Naive B cell (primary cell): ENCODE results near the gene TMC2. TPM values are rescaled to one million over a fixed set of nuclear protein-coding genes. Genes with fewer than 3 reads are reported as not detected.
A peak's percentile ranks its signal among the peaks of the same experiment; 100 is the strongest.

Experiments used
- ATAC-seq, 2 donors: fragments of 150-1000 bp; cut with Tn5 transposase; 2 replicates each; pipeline ENCODE4 v1.10.0; 2021; ENCODE audit warnings: low read depth in 2 of 2, mild to moderate bottlenecking in 2 of 2, moderate library complexity in 2 of 2
- DNase-seq: peaks from one replicate; pipeline ENCODE4 v3.0.0; 2022
- H3K27ac Mint-ChIP-seq, 6 donors: one replicate each; pipeline ENCODE4 v1.8.0; 2020 to 2022; ENCODE audit warnings: mild to moderate bottlenecking in 6 of 6, mixed read lengths in 6 of 6, moderate library complexity in 5 of 6, inconsistent platforms in 2 of 6
- H3K27me3 Mint-ChIP-seq, 3 donors: one replicate each; pipeline ENCODE4 v1.8.0; 2021 to 2022; ENCODE audit warnings: mixed read lengths in 3 of 3, mild to moderate bottlenecking in 1 of 3
- H3K36me3 Mint-ChIP-seq, 2 donors: one replicate each; pipeline ENCODE4 v1.8.0; 2020 to 2022; ENCODE audit warnings: mixed read lengths in 2 of 2, inconsistent platforms in 1 of 2, mild to moderate bottlenecking in 1 of 2
- H3K4me1 Mint-ChIP-seq, 3 donors: one replicate each; pipeline ENCODE4 v1.8.0; 2020 to 2022; ENCODE audit warnings: mixed read lengths in 3 of 3, inconsistent platforms in 1 of 3, mild to moderate bottlenecking in 1 of 3, moderate library complexity in 1 of 3
- H3K4me3 Mint-ChIP-seq, 8 donors: one replicate each; pipeline ENCODE4 v1.8.0; 2020 to 2022; ENCODE audit warnings: mild to moderate bottlenecking in 8 of 8, mixed read lengths in 8 of 8, moderate library complexity in 8 of 8, inconsistent platforms in 2 of 8
- H3K9me3 Mint-ChIP-seq, 7 donors: one replicate each; pipeline ENCODE4 v1.8.0; 2020 to 2022; ENCODE audit warnings: mixed read lengths in 7 of 7, mild to moderate bottlenecking in 5 of 7, inconsistent platforms in 2 of 7, moderate library complexity in 1 of 7
- polyA plus RNA-seq, 6 donors: library from polyadenylated mRNA; unstranded; fragments of 300-500 nt; fragmentation: Illumina TruSeq; gene quantifications; one replicate each; pipeline ENCODE4 v1.2.3, GENCODE V29; 2021; ENCODE audit warnings: low read depth in 6 of 6

Gene TMC2
- polyA plus RNA-seq, 6 donors from 2014 or later, result not detected

GRCh38 chr20:2606507-2607006 is 70.2 kb downstream of the TMC2 start:
- Mint-ChIP-seq H3K9me3 (peaks cover 12 to 34% (median 27%) of the 10 kb centered on the region in 7 donors), H3K27ac (no peak overlapping the region), H3K4me3 (no peak overlapping the region), H3K4me1 (no peaks in the 10 kb centered on the region), H3K27me3 (peaks cover 22 to 51% (median 32%) of the 10 kb centered on the region in 3 donors), H3K36me3 (peaks cover 9 to 38% of the 10 kb centered on the region in 2 donors)
- no peak for DNase-seq
- ATAC-seq, result no peak

- peaks cover 9 to 31% of the 10 kb centered on the region in 2 donors for H3K36me3 Mint-ChIP-seq
- ATAC-seq (no peak), DNase-seq (no peak)
- H3K27ac Mint-ChIP-seq, result no peak overlapping the region
- no peaks in the 10 kb centered on the region for H3K4me1 Mint-ChIP-seq
- no peak overlapping the region for H3K4me3 Mint-ChIP-seq
- peaks cover 39 to 57% (median 41%) of the 10 kb centered on the region in 3 donors for H3K27me3 Mint-ChIP-seq
- peaks cover 9 to 31% (median 24%) of the 10 kb centered on the region in 7 donors for H3K9me3 Mint-ChIP-seq
Measured at GRCh38 chr20:2610326-2610725, 74.0 kb downstream of the TMC2 start.

- ATAC-seq (no peak), DNase-seq (no peak)
- Mint-ChIP-seq H3K27me3 (peaks cover 42 to 60% (median 42%) of the 10 kb centered on the region in 3 donors), H3K9me3 (peaks cover 8 to 24% (median 17%) of the 10 kb centered on the region in 7 donors), H3K36me3 (peaks cover 9 to 29% of the 10 kb centered on the region in 2 donors), H3K27ac (no peak overlapping the region), H3K4me3 (peak overlapping the region in 1 of 8 donors; percentile 71), H3K4me1 (no peaks in the 10 kb centered on the region)
Measured at GRCh38 chr20:2610941-2611720, 74.8 kb downstream of the TMC2 start.

GRCh38 chr20:2612073-2612472 is 75.7 kb downstream of the TMC2 start:
- Mint-ChIP-seq H3K36me3 (peaks cover 8 to 20% of the 10 kb centered on the region in 2 donors), H3K27me3 (peaks cover 42 to 64% (median 45%) of the 10 kb centered on the region in 3 donors), H3K9me3 (peaks cover 6 to 15% (median 10%) of the 10 kb centered on the region in 7 donors), H3K27ac (no peak overlapping the region), H3K4me1 (peaks cover 2 to 6% (median 3%) of the 10 kb centered on the region in 3 donors), H3K4me3 (no peak overlapping the region)
- DNase-seq, result no peak
- no peak for ATAC-seq

GRCh38 chr20:2616634-2617033 is 80.3 kb downstream of the TMC2 start:
- Mint-ChIP-seq H3K36me3 (peaks cover 12 to 14% of the 10 kb centered on the region in 2 donors), H3K27ac (no peak overlapping the region), H3K4me1 (peaks cover 4 to 11% (median 9%) of the 10 kb centered on the region in 3 donors), H3K4me3 (no peak overlapping the region), H3K27me3 (peaks cover 34 to 55% (median 35%) of the 10 kb centered on the region in 3 donors), H3K9me3 (peaks cover 3 to 19% (median 9%) of the 10 kb centered on the region in 7 donors)
- no peak for ATAC-seq
- no peak for DNase-seq

GRCh38 chr20:2617099-2617714 is 80.8 kb downstream of the TMC2 start:
- H3K4me3 Mint-ChIP-seq, result no peak overlapping the region
- DNase-seq, result no peak
- H3K36me3 Mint-ChIP-seq, result peaks cover 12 to 14% of the 10 kb centered on the region in 2 donors
- H3K4me1 Mint-ChIP-seq, result peaks cover 4 to 11% (median 9%) of the 10 kb centered on the region in 3 donors
- peak; percentile 41 to 47 for ATAC-seq
- peaks cover 29 to 50% (median 31%) of the 10 kb centered on the region in 3 donors for H3K27me3 Mint-ChIP-seq
- H3K9me3 Mint-ChIP-seq, result peaks cover 3 to 19% (median 7%) of the 10 kb centered on the region in 7 donors
- H3K27ac Mint-ChIP-seq, result no peak overlapping the region

- DNase-seq, result no peak
- no peak for ATAC-seq
- H3K27ac Mint-ChIP-seq, result no peak overlapping the region
- H3K9me3 Mint-ChIP-seq, result peaks cover 3 to 19% (median 7%) of the 10 kb centered on the region in 7 donors
- no peak overlapping the region for H3K4me3 Mint-ChIP-seq
- H3K4me1 Mint-ChIP-seq, result peaks cover 4 to 11% (median 9%) of the 10 kb centered on the region in 3 donors
- H3K27me3 Mint-ChIP-seq, result peaks cover 20 to 49% (median 40%) of the 10 kb centered on the region in 3 donors
- peaks cover 12 to 14% of the 10 kb centered on the region in 2 donors for H3K36me3 Mint-ChIP-seq
Measured at GRCh38 chr20:2618815-2619214, 82.4 kb downstream of the TMC2 start.

- Mint-ChIP-seq H3K4me3 (peak overlapping the region in 1 of 8 donors; percentile 2), H3K27ac (no peak overlapping the region), H3K4me1 (peaks cover 4 to 11% (median 9%) of the 10 kb centered on the region in 3 donors), H3K36me3 (peaks cover 12 to 14% of the 10 kb centered on the region in 2 donors), H3K27me3 (peaks cover 19 to 51% (median 44%) of the 10 kb centered on the region in 3 donors), H3K9me3 (peaks cover 3 to 19% (median 7%) of the 10 kb centered on the region in 7 donors)
- DNase-seq (no peak), ATAC-seq (no peak)
Measured at GRCh38 chr20:2619337-2619736, 83.0 kb downstream of the TMC2 start.

- H3K27ac Mint-ChIP-seq, result no peak overlapping the region
- H3K27me3 Mint-ChIP-seq, result peaks cover 19 to 54% (median 48%) of the 10 kb centered on the region in 3 donors
- ATAC-seq (no peak), DNase-seq (no peak)
- H3K9me3 Mint-ChIP-seq, result peaks cover 3 to 19% (median 7%) of the 10 kb centered on the region in 7 donors
- peaks cover 4 to 11% (median 9%) of the 10 kb centered on the region in 3 donors for H3K4me1 Mint-ChIP-seq
- peak overlapping the region in 1 of 8 donors; percentile 42 for H3K4me3 Mint-ChIP-seq
- peaks cover 12 to 14% of the 10 kb centered on the region in 2 donors for H3K36me3 Mint-ChIP-seq
Measured at GRCh38 chr20:2619961-2620595, 83.7 kb downstream of the TMC2 start.

GRCh38 chr20:2624190-2624589 is 87.8 kb downstream of the TMC2 start:
- Mint-ChIP-seq H3K27ac (no peak overlapping the region), H3K27me3 (peaks cover 31 to 57% (median 48%) of the 10 kb centered on the region in 3 donors), H3K4me3 (no peak overlapping the region), H3K36me3 (peaks cover 11 to 19% of the 10 kb centered on the region in 2 donors), H3K9me3 (peaks cover 8 to 37% (median 18%) of the 10 kb centered on the region in 7 donors), H3K4me1 (no peaks in the 10 kb centered on the region)
- DNase-seq (no peak), ATAC-seq (no peak)

- Mint-ChIP-seq H3K27ac (no peak overlapping the region), H3K36me3 (peaks cover 5 to 10% of the 10 kb centered on the region in 2 donors), H3K4me3 (no peak overlapping the region), H3K4me1 (no peaks in the 10 kb centered on the region), H3K27me3 (peaks cover 25 to 48% (median 39%) of the 10 kb centered on the region in 3 donors), H3K9me3 (peaks cover 4 to 33% (median 14%) of the 10 kb centered on the region in 7 donors)
- ATAC-seq, result no peak
- DNase-seq, result no peak
Measured at GRCh38 chr20:2625062-2625461, 88.7 kb downstream of the TMC2 start.

GRCh38 chr20:2626853-2627541 is 90.6 kb downstream of the TMC2 start:
- Mint-ChIP-seq H3K4me3 (no peak overlapping the region), H3K36me3 (peaks cover 7 to 16% of the 10 kb centered on the region in 2 donors), H3K27me3 (peaks cover 25 to 49% (median 37%) of the 10 kb centered on the region in 3 donors), H3K27ac (no peak overlapping the region), H3K4me1 (no peaks in the 10 kb centered on the region), H3K9me3 (peaks cover 12 to 45% (median 25%) of the 10 kb centered on the region in 7 donors)
- DNase-seq (no peak), ATAC-seq (no peak)
